NB4 (cell line): ENCODE results near the gene TEX51.
A peak's percentile ranks its signal among the peaks of the same experiment; 100 is the strongest.

Experiments used
- POLR2A ChIP-seq: IDR thresholded peaks from 2 replicates; pipeline ENCODE4 v1.6.1; 2011; ENCODE audit warnings: mild to moderate bottlenecking; ENCODE audit not compliant: insufficient read length; ENCODE audit errors: extremely low read depth
- TF ChIP-seq, protein P1 (sequence below): IDR thresholded peaks from one replicate; pipeline ENCODE4 v1.5.1; 2012; ENCODE audit warnings: low read depth, low read length

- TF ChIP-seq POLR2A: no peak
- TF ChIP-seq, protein P1, sequence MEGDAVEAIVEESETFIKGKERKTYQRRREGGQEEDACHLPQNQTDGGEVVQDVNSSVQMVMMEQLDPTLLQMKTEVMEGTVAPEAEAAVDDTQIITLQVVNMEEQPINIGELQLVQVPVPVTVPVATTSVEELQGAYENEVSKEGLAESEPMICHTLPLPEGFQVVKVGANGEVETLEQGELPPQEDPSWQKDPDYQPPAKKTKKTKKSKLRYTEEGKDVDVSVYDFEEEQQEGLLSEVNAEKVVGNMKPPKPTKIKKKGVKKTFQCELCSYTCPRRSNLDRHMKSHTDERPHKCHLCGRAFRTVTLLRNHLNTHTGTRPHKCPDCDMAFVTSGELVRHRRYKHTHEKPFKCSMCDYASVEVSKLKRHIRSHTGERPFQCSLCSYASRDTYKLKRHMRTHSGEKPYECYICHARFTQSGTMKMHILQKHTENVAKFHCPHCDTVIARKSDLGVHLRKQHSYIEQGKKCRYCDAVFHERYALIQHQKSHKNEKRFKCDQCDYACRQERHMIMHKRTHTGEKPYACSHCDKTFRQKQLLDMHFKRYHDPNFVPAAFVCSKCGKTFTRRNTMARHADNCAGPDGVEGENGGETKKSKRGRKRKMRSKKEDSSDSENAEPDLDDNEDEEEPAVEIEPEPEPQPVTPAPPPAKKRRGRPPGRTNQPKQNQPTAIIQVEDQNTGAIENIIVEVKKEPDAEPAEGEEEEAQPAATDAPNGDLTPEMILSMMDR: peak; percentile 44
Measured at GRCh38 chr2:126886211-126886915, 12.3 kb upstream of the TEX51 start.
